B cell (primary cell): ENCODE results near the gene ITPR2. TPM values are rescaled to one million over a fixed set of nuclear protein-coding genes. Genes with fewer than 3 reads are reported as not detected.

Source experiments
- ATAC-seq: fragments of 200-7000 bp; cut with Tn5 transposase; one replicate; pipeline ENCODE4 v1.10.0; 2021; ENCODE audit warnings: low read depth, mild to moderate bottlenecking, moderate number of reproducible peaks, moderate library complexity
- CTCF ChIA-PET: fragments of 350-600 bp; sonication (Branson Sonifier 250); formaldehyde crosslinking; loops from one replicate; lab custom pipeline; 2021; ENCODE audit warnings: antibody characterized with exemption, inconsistent platforms; lab: Charles Lee
- POLR2A ChIA-PET: fragments of 350-600 bp; sonication (Branson Sonifier 250); formaldehyde crosslinking; loops from one replicate; lab custom pipeline; 2021; ENCODE audit warnings: antibody characterized with exemption; lab: Charles Lee
- DNase-seq: peaks from one replicate; pipeline ENCODE4 v3.0.0; 2013
- H2AFZ ChIP-seq: 2 replicates; pipeline ENCODE4 v1.6.1; 2012; ENCODE audit warnings: mild to moderate bottlenecking, low read depth, low read length; ENCODE audit not compliant: insufficient read depth, poor library complexity, severe bottlenecking
- H3K27ac ChIP-seq, 2 donors: 1 replicate in 1 of 2; 2 replicates in 1 of 2; pipeline ENCODE4 v1.5.1; 2012 to 2013; ENCODE audit warnings: low read length in 2 of 2, mild to moderate bottlenecking in 2 of 2, moderate library complexity in 1 of 2
- H3K27me3 ChIP-seq, 4 experiments: fragments of 200-600 bp in 1 of 4; sonication (generic) in 1 of 4; replicated peaks in 1 of 4; 1 replicate in 2 of 4; 2 replicates in 2 of 4; pipeline versions ENCODE4 v1.6.1 to v1.7.0; 2013 to 2016; ENCODE audit warnings: low read length in 3 of 4, mild to moderate bottlenecking in 2 of 4, mixed read lengths in 1 of 4, moderate library complexity in 1 of 4; ENCODE audit not compliant: insufficient read depth in 4 of 4, control insufficient read depth in 3 of 4; ENCODE audit errors: control extremely low read depth in 1 of 4
- H3K36me3 ChIP-seq, 2 experiments: replicated peaks in 1 of 2; 1 replicate in 1 of 2; 2 replicates in 1 of 2; pipeline versions ENCODE4 v1.6.1 to v1.7.1; 2013; ENCODE audit warnings: low read length in 1 of 2; ENCODE audit not compliant: insufficient read depth in 2 of 2, control insufficient read depth in 1 of 2; ENCODE audit errors: control extremely low read depth in 1 of 2, extremely low read depth in 1 of 2
- H3K4me1 ChIP-seq, 2 donors: fragments of 200-600 bp in 1 of 2; sonication (generic) in 1 of 2; 1 replicate in 1 of 2; 2 replicates in 1 of 2; pipeline versions ENCODE4 v1.5.1 to v1.6.1; 2013 to 2017; ENCODE audit warnings: low read length in 2 of 2; ENCODE audit not compliant: control insufficient read depth in 2 of 2, insufficient read depth in 2 of 2
- H3K4me2 ChIP-seq: replicated peaks from 2 replicates; pipeline ENCODE3; 2012; ENCODE audit warnings: mild to moderate bottlenecking, low read depth, low read length; ENCODE audit not compliant: poor library complexity, severe bottlenecking
- H3K4me3 ChIP-seq, 5 experiments: fragments of 200-600 bp in 1 of 5; sonication (generic) in 1 of 5; 1 replicate in 3 of 5; 2 replicates in 2 of 5; pipeline versions ENCODE4 v1.5.1 to v1.7.0; 2011 to 2016; ENCODE audit warnings: low read length in 4 of 5, mild to moderate bottlenecking in 4 of 5, low read depth in 2 of 5, control low read depth in 1 of 5, moderate library complexity in 1 of 5; ENCODE audit not compliant: insufficient read depth in 1 of 5; ENCODE audit errors: control extremely low read depth in 1 of 5, extremely low read depth in 1 of 5
- H3K79me2 ChIP-seq: fragments of 200-600 bp; sonication (generic); one replicate; pipeline ENCODE4 v1.6.0; 2016; ENCODE audit warnings: low read length; ENCODE audit not compliant: control insufficient read depth, insufficient read depth
- H3K9ac ChIP-seq: fragments of 200-600 bp; sonication (generic); 2 replicates; pipeline ENCODE4 v1.6.1; 2017; ENCODE audit warnings: mild to moderate bottlenecking, low read length, moderate library complexity
- H3K9me3 ChIP-seq, 3 donors: one replicate each; pipeline versions ENCODE4 v1.6.1 to v1.7.1; 2013; ENCODE audit warnings: low read length in 2 of 3; ENCODE audit not compliant: control insufficient read depth in 2 of 3, insufficient read depth in 1 of 3; ENCODE audit errors: control extremely low read depth in 1 of 3
- H4K20me1 ChIP-seq: 2 replicates; pipeline ENCODE4 v1.6.0; 2012; ENCODE audit warnings: mild to moderate bottlenecking, low read length; ENCODE audit not compliant: insufficient read depth, control insufficient read depth, poor library complexity, severe bottlenecking
- H3K27ac Mint-ChIP-seq: one replicate; pipeline ENCODE4 v1.8.0; 2021; ENCODE audit warnings: mixed read lengths
- H3K27me3 Mint-ChIP-seq: one replicate; pipeline ENCODE4 v1.8.0; 2021; ENCODE audit warnings: mixed read lengths
- H3K4me1 Mint-ChIP-seq: one replicate; pipeline ENCODE4 v1.8.0; 2021; ENCODE audit warnings: mixed read lengths
- H3K4me3 Mint-ChIP-seq: one replicate; pipeline ENCODE4 v1.8.0; 2021; ENCODE audit warnings: mixed read lengths
- H3K9me3 Mint-ChIP-seq: one replicate; pipeline ENCODE4 v1.8.0; 2022; ENCODE audit warnings: mixed read lengths; ENCODE audit not compliant: insufficient read depth
- CTCF ChIP-seq: fragments of 200-600 bp; IDR thresholded peaks from one replicate; pipeline ENCODE4 v1.8.0; 2022; ENCODE audit warnings: antibody characterized with exemption, mild to moderate bottlenecking
- EZH2 ChIP-seq: IDR thresholded peaks from 2 replicates; pipeline ENCODE4 v1.6.1; 2012; ENCODE audit warnings: borderline replicate concordance, low read depth, mild to moderate bottlenecking, moderate library complexity, low read length; ENCODE audit not compliant: insufficient read depth, poor library complexity, severe bottlenecking
- WGBS: methylation state at CpG from one replicate; pipeline ENCODE4 v1.1.5; 2013; ENCODE audit warnings: missing lambda C conversion rate; ENCODE audit not compliant: insufficient coverage; 5-methylcytosine and 5-hydroxymethylcytosine counted together
- intact Hi-C: fragments of 100-400 bp; cut with micrococcal nuclease; formaldehyde crosslinking; loops from one replicate; pipeline ENCODE4 v1.10.0; 2022
- polyA plus RNA-seq: library from polyadenylated mRNA; depleted of rRNA; stranded (reverse); fragments of >200 nt; gene quantifications from 2 replicates; pipeline ENCODE4 v1.2.3, GENCODE V29; 2012
- total RNA-seq, 2 donors: library from RNA; stranded (reverse); fragments of 120-200 nt in 1 of 2; gene quantifications; 1 replicate in 1 of 2; 2 replicates in 1 of 2; pipeline versions ENCODE4 v1.2.3 to v1.2.4, GENCODE V29; 2013 to 2022

ITPR2 gene
- total and polyA plus RNA-seq, 2 donors (not counting 1 experiment from before 2014, with no cell fraction given): 4.3 to 113 TPM

GRCh38 chr12:26304273-26304672, 528.7 kb downstream of the ITPR2 start:
- intact Hi-C loops: no loop called here
- H3K27ac ChIP-seq: no peak overlapping the region
- POLR2A ChIA-PET: no interaction called here
- ATAC-seq (no peak), DNase-seq (no peak)
- Mint-ChIP-seq H3K27ac (no peak overlapping the region), H3K4me3 (no peak overlapping the region), H3K4me1 (peaks cover 11% of the 10 kb centered on the region), H3K9me3 (no peaks in the 10 kb centered on the region), H3K27me3 (no peaks in the 10 kb centered on the region)
- CTCF ChIA-PET: no interaction called here
- no peak overlapping the region for H2AFZ ChIP-seq
- no peak overlapping the region for H3K4me3 ChIP-seq
- no peak overlapping the region for H3K9ac ChIP-seq
- no peaks in the 10 kb centered on the region for H3K9me3 ChIP-seq
- no CpG with 5 or more reads among the region's 2 CpGs for WGBS
- H3K36me3 ChIP-seq: no peaks in the 10 kb centered on the region
- H3K79me2 ChIP-seq: no peaks in the 10 kb centered on the region
- H4K20me1 ChIP-seq: no peaks in the 10 kb centered on the region
- H3K4me1 ChIP-seq: peaks cover 5 to 6% of the 10 kb centered on the region in 2 donors
- TF ChIP-seq EZH2: no peak
- no peaks in the 10 kb centered on the region for H3K27me3 ChIP-seq
- no peak overlapping the region for H3K4me2 ChIP-seq

GRCh38 chr12:26303418-26303817, 529.6 kb downstream of the ITPR2 start:
- no peak overlapping the region for H3K9ac ChIP-seq
- Mint-ChIP-seq H3K27me3 (no peaks in the 10 kb centered on the region), H3K27ac (no peak overlapping the region), H3K4me3 (no peak overlapping the region), H3K4me1 (peaks cover 19% of the 10 kb centered on the region), H3K9me3 (no peaks in the 10 kb centered on the region)
- POLR2A ChIA-PET: no interaction called here
- no peak overlapping the region for H3K4me2 ChIP-seq
- DNase-seq: no peak
- no peaks in the 10 kb centered on the region for H3K9me3 ChIP-seq
- no peaks in the 10 kb centered on the region for H3K36me3 ChIP-seq
- no peaks in the 10 kb centered on the region for H3K79me2 ChIP-seq
- H3K4me1 ChIP-seq: peaks cover 12 to 15% of the 10 kb centered on the region in 2 donors
- H2AFZ ChIP-seq: no peak overlapping the region
- H3K27me3 ChIP-seq: no peaks in the 10 kb centered on the region
- no peak overlapping the region for H3K27ac ChIP-seq
- CTCF ChIA-PET: no interaction called here
- no peak overlapping the region for H3K4me3 ChIP-seq
- intact Hi-C loops: no loop called here
- TF ChIP-seq CTCF (no peak), EZH2 (no peak)
- no CpG with 5 or more reads among the region's 1 CpG for WGBS
- H4K20me1 ChIP-seq: no peaks in the 10 kb centered on the region
- no peak for ATAC-seq
